Adrenal gland (tissue), 5 donors: ENCODE results near the gene NFKBIE.

Source experiments
- CTCF ChIP-seq, 6 experiments: fragments of 450-650 bp in 4 of 6; fragments of 200-600 bp in 2 of 6; sonication (generic) in 1 of 6; IDR thresholded peaks; 1 replicate in 5 of 6; 2 replicates in 1 of 6; pipeline versions ENCODE4 v1.5.1 to v1.8.0; 2016 to 2021; ENCODE audit warnings: antibody characterized with exemption in 6 of 6, mild to moderate bottlenecking in 2 of 6, moderate library complexity in 1 of 6
- POLR2A ChIP-seq, 2 donors: fragments of 450-650 bp; IDR thresholded peaks; one replicate each; pipeline ENCODE4 v1.6.1; 2017; ENCODE audit warnings: antibody characterized with exemption in 2 of 2, mild to moderate bottlenecking in 2 of 2, moderate library complexity in 1 of 2
- donor health status: DM: no; HTN: no; CAD: no.

- TF ChIP-seq CTCF (IDR thresholded peaks at IDR 0.05) (no peak), POLR2A (IDR thresholded peaks at IDR 0.05) (no peak)
Observed at GRCh38 chr6:44310241-44310640, 44.9 kb upstream of the NFKBIE start.
